ENCODE results near the gene AICDA.
"Not testable (repeated sequence)": the region's sequence is repeated elsewhere in the genome, so short reads cannot be mapped to it uniquely, and the experiment has no call there.

- not testable (repeated sequence) for TF ChIP-seq MAX (IDR thresholded peaks at IDR 0.05); STAT6 (CRISPR knock-in tag; IDR thresholded peaks at IDR 0.05; ENCODE audit: borderline replicate concordance); ZNF253 (CRISPR knock-in tag; IDR thresholded peaks at IDR 0.05; ENCODE audit: borderline replicate concordance); ATF7 (IDR thresholded peaks at IDR 0.05); ATF7 (CRISPR knock-in tag; IDR thresholded peaks at IDR 0.05); ZNF12 (CRISPR knock-in tag; IDR thresholded peaks at IDR 0.05); HDAC1 (CRISPR knock-in tag; IDR thresholded peaks at IDR 0.05); TGIF2 (CRISPR knock-in tag; IDR thresholded peaks at IDR 0.05); MEIS2 (CRISPR knock-in tag; IDR thresholded peaks at IDR 0.05); CTCF (CRISPR knock-in tag; IDR thresholded peaks at IDR 0.05); STAT5B (CRISPR knock-in tag; IDR thresholded peaks at IDR 0.05); EP300 (IDR thresholded peaks at IDR 0.05; ENCODE audit: low read depth in 2 of 2, low read length in 2 of 2); EP300 (CRISPR knock-in tag; IDR thresholded peaks at IDR 0.05; ENCODE audit: borderline replicate concordance)
Measured at GRCh38 chr12:8624750-8625149, 12.1 kb upstream of the AICDA start.
